ENCODE measurements around the gene ZNF79. TPM values are rescaled to one million over a fixed set of nuclear protein-coding genes. Genes with fewer than 3 reads are reported as not detected.

ZNF79 gene
- total RNA-seq, 1 experiment from 2014 or later, result 9.3 TPM

GRCh38 chr9:127384016-127384730 lies 40.0 kb upstream of the ZNF79 start:
- ChIA-PET CTCF (no interaction called here), POLR2A (no interaction called here)
- H3K4me3 Mint-ChIP-seq (ENCODE audit: unreplicated experiment), result no peak overlapping the region
- BruUV-seq (replicated peaks), result no TSS peak
- H3K36me3 Mint-ChIP-seq (ENCODE audit: insufficient read depth, unreplicated experiment), result no peaks in the 10 kb centered on the region
- no peaks in the 10 kb centered on the region for H3K27me3 Mint-ChIP-seq (ENCODE audit: insufficient read depth, unreplicated experiment)
- no peak overlapping the region for H3K27ac Mint-ChIP-seq (ENCODE audit: low read depth, unreplicated experiment)
- H3K9me3 Mint-ChIP-seq (ENCODE audit: unreplicated experiment), result no peaks in the 10 kb centered on the region
- TF ChIP-seq CTCF (IDR thresholded peaks at IDR 0.05; ENCODE audit: unreplicated experiment), result no peak
- intact Hi-C loops (cut with micrococcal nuclease), result no loop called here
- DNase-seq (ENCODE audit: unreplicated experiment), result no peak
- peaks cover 14% of the 10 kb centered on the region for H3K4me1 Mint-ChIP-seq (ENCODE audit: insufficient read depth, unreplicated experiment)

GRCh38 chr9:127384901-127385300 lies 39.3 kb upstream of the ZNF79 start:
- DNase-seq (ENCODE audit: unreplicated experiment), result no peak
- ChIA-PET CTCF (interaction anchor here (1.3 kb wide), 1 partner anchor 24 kb away, joined by 3 read pairs; no protein-coding TSS in a partner anchor), POLR2A (no interaction called here)
- BruUV-seq (replicated peaks), result no TSS peak
- H3K9me3 Mint-ChIP-seq (ENCODE audit: unreplicated experiment), result no peaks in the 10 kb centered on the region
- no peak for TF ChIP-seq CTCF (IDR thresholded peaks at IDR 0.05; ENCODE audit: unreplicated experiment)
- H3K27me3 Mint-ChIP-seq (ENCODE audit: insufficient read depth, unreplicated experiment), result no peaks in the 10 kb centered on the region
- H3K36me3 Mint-ChIP-seq (ENCODE audit: insufficient read depth, unreplicated experiment), result no peaks in the 10 kb centered on the region
- no peak overlapping the region for H3K27ac Mint-ChIP-seq (ENCODE audit: low read depth, unreplicated experiment)
- intact Hi-C loops (cut with micrococcal nuclease), result no loop called here
- peaks cover 14% of the 10 kb centered on the region for H3K4me1 Mint-ChIP-seq (ENCODE audit: insufficient read depth, unreplicated experiment)
- no peak overlapping the region for H3K4me3 Mint-ChIP-seq (ENCODE audit: unreplicated experiment)

GRCh38 chr9:127386249-127386648 lies 37.9 kb upstream of the ZNF79 start:
- no TSS peak for BruUV-seq (replicated peaks)
- TF ChIP-seq CTCF (IDR thresholded peaks at IDR 0.05; ENCODE audit: unreplicated experiment), result no peak
- intact Hi-C loops (cut with micrococcal nuclease), result no loop called here
- no peak overlapping the region for H3K4me3 Mint-ChIP-seq (ENCODE audit: unreplicated experiment)
- no peaks in the 10 kb centered on the region for H3K27me3 Mint-ChIP-seq (ENCODE audit: insufficient read depth, unreplicated experiment)
- no peak for DNase-seq (ENCODE audit: unreplicated experiment)
- H3K27ac Mint-ChIP-seq (ENCODE audit: low read depth, unreplicated experiment), result no peak overlapping the region
- ChIA-PET CTCF (interaction anchor here (0.5 to 1.3 kb wide), 3 partner anchors 12 to 38 kb away, joined by 3 to 4 read pairs (median 3); no protein-coding TSS in a partner anchor), POLR2A (interaction anchor here (1.2 to 2.6 kb wide), 2 partner anchors 10 to 49 kb away, joined by 5 to 8 read pairs; partner anchors contain the start of gene SLC2A8)
- no peaks in the 10 kb centered on the region for H3K9me3 Mint-ChIP-seq (ENCODE audit: unreplicated experiment)
- H3K36me3 Mint-ChIP-seq (ENCODE audit: insufficient read depth, unreplicated experiment), result no peaks in the 10 kb centered on the region
- peaks cover 14% of the 10 kb centered on the region for H3K4me1 Mint-ChIP-seq (ENCODE audit: insufficient read depth, unreplicated experiment)

GRCh38 chr9:127386981-127387380 lies 37.2 kb upstream of the ZNF79 start:
- Mint-ChIP-seq H3K4me3 (ENCODE audit: unreplicated experiment) (no peak overlapping the region), H3K27ac (ENCODE audit: low read depth, unreplicated experiment) (no peak overlapping the region), H3K9me3 (ENCODE audit: unreplicated experiment) (no peaks in the 10 kb centered on the region), H3K4me1 (ENCODE audit: insufficient read depth, unreplicated experiment) (peaks cover 14% of the 10 kb centered on the region), H3K27me3 (ENCODE audit: insufficient read depth, unreplicated experiment) (no peaks in the 10 kb centered on the region), H3K36me3 (ENCODE audit: insufficient read depth, unreplicated experiment) (no peaks in the 10 kb centered on the region)
- ChIA-PET CTCF (no interaction called here), POLR2A (interaction anchor here (2.2 to 2.6 kb wide), 3 partner anchors 18 to 64 kb away, joined by 5 to 16 read pairs (median 8); partner anchors contain the start of genes LRSAM1 and RPL12)
- intact Hi-C loops (cut with micrococcal nuclease), result no loop called here
- TF ChIP-seq CTCF (IDR thresholded peaks at IDR 0.05; ENCODE audit: unreplicated experiment), result no peak
- BruUV-seq (replicated peaks), result no TSS peak
- no peak for DNase-seq (ENCODE audit: unreplicated experiment)

Measured in MCF 10A (cell line).